Measurements from ENCODE around the gene OSBPL3. TPM values are rescaled to one million over a fixed set of nuclear protein-coding genes. Genes with fewer than 3 reads are reported as not detected.
"Not testable (repeated sequence)": the region's sequence is repeated elsewhere in the genome, so short reads cannot be mapped to it uniquely, and the experiment has no call there.

OSBPL3 gene
- total RNA-seq, 1 experiment from 2014 or later = 9.7 TPM

DNA sequence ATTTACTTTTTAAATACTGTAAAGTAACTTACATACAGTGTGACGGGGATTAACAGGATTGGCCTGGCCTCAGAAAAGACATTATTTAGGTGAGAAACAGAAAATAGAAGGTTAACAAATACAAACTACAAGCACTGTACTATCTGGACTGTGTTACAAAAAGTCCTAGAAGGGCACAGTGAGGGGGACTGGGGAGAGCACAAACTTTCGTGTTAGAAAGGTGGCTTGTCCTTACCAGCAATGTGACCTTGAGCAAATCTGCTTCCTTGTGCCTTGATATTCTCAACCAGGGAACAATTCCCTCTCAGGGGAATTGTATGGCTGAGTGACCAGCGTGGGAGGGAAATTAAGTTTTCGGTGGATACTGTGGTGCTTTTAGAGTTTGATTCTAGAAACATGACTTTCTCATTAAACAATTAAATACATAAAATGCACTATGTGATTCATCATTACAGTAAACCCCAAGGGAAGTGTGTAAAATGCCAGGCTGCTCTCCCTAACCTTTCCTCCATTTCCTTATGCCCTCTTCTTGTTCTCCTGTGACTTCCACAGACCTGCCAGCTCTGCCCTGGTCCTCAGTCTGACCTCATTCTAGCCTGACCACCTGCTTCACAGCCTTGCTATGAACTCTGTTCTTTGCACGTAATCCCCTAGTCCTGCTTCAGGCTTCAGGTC, 57.7 kb downstream of the OSBPL3 start:
- no peak for DNase-seq (ENCODE audit: extremely low read depth, low read depth)

DNA sequence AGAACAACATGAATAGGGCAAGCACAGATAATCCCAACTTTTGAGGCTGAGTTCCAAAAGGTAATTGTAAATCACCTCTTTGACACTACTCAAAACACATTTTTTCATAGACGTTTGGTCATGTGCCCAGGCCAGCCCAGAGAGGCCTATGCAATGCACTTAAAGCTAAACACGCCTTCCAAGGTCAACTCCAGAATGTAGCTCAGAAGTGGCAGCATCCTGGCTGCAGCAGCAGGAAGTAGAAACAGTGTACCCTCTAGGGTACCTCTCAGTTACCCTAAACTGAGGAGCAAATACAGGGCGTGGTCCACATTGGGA, 58.7 kb downstream of the OSBPL3 start:
- no peak for DNase-seq (ENCODE audit: extremely low read depth, low read depth)

- no peak for DNase-seq (ENCODE audit: extremely low read depth, low read depth)
Observed at GRCh38 chr7:24920451-24921361, 59.3 kb downstream of the OSBPL3 start.

DNA sequence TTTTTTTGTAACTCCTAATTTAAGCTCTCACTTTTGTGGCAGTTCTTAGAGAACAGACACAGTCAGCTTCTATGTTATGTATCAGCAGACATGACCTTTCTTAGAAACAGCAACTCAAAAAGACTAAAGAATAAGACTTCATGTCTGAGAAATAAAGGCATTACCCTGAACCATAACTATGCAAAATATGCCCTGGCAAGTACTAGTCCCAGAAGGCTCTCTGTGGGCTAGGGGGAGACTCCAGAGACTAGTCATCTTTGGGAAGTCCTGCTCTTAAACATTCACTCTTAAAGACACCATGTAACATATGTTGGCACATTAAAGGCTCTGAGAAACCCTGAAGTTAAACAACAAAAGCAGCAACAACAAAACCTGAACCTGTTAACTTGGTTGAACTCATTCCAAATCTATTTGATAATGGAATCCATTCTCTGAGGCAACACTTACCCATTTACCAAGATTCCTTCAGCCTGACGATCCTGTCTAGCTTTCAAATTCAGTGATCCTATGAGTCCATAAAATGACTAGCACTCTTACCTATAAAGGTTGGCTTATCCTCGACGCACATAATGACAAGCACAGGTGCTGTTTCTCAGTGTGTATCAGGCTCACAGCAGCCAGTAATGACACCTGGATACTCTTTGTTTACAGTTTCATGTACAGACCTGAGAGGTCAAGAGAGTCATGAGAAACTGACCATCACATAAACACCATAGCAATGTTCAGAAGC, 62.3 kb downstream of the OSBPL3 start:
- no peak for DNase-seq (ENCODE audit: extremely low read depth, low read depth)

DNA sequence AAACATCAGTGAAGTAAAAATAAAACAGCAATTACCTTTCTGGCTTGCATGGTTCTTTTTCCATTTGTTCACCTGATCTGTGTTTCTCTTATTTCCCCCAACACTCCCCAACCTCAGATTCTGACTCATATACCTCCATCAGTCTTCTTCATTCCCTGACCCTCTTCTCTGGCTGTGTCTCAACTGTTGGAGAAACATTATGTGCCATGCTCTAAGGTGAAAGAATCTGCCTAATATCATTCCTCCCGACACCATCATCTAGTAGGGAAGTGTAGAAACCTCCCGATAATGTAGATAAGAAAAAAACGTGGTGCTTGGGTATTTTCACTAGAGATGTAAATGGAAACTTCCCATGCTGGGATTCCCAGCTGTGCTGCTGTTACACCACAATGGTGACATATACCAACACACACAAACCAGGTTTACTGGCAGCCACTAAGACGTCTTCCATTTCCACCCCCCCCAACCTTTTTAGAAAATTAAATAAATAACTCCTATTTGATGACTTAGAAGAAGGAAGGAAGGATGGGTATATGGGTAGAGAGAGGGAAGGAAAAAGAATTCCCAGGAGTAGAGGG, 63.4 kb downstream of the OSBPL3 start:
- no peak for DNase-seq (ENCODE audit: extremely low read depth, low read depth)

DNA sequence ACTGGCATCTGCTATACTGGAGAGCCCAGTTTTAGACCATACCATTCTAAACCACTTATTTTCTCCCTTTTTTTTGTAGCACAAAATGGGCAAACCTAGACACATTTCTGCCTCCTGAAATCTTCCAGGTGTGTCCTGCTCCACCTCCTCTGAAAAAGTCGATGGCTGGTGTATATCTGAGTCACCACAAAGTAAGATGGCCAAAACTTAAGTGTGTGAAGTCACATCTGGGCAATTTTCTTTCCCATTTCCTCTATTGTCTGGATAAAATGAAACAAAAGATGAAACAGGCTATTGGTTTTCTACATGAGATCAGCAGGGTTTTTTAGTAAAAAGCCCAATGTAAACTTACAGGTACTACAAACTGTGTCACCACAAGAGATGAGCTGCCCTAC, 65.5 kb downstream of the OSBPL3 start:
- no peak for DNase-seq (ENCODE audit: extremely low read depth, low read depth)

- no peak for DNase-seq (ENCODE audit: extremely low read depth, low read depth)
Observed at GRCh38 chr7:24913801-24914464, 66.0 kb downstream of the OSBPL3 start.

GRCh38 chr7:24912874-24913514, 67.0 kb downstream of the OSBPL3 start:
- no peak for DNase-seq (ENCODE audit: extremely low read depth, low read depth)

- DNase-seq (ENCODE audit: extremely low read depth, low read depth) = no peak
Observed at GRCh38 chr7:24912424-24912823, 67.6 kb downstream of the OSBPL3 start.

- no peak for DNase-seq (ENCODE audit: extremely low read depth, low read depth)
Observed at GRCh38 chr7:24911213-24911603, 68.8 kb downstream of the OSBPL3 start.

- DNase-seq (ENCODE audit: extremely low read depth, low read depth) = no peak
Observed at GRCh38 chr7:24910551-24911212, 69.3 kb downstream of the OSBPL3 start.

GRCh38 chr7:24908727-24909126, 71.3 kb downstream of the OSBPL3 start:
- DNase-seq (ENCODE audit: extremely low read depth, low read depth) = no peak

DNA sequence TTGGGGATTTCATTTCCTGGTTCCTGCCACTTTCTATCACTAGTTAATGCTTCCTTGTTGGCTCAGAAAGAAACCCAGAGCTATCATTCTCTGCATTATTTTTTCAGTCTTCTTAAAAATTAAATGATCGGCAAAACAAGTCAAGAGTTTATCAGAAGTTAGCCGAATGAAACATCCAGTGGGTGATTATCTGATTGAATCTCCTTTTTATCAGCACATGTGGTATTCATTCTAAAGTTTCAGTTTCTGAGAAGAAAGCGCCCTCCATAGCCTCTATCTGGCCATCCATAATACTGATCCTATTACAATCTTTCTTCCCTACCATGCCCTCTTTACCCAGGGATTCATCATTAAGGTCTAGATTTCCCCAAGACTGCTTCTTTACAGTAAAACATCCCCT, 71.8 kb downstream of the OSBPL3 start:
- DNase-seq (ENCODE audit: extremely low read depth, low read depth) = no peak

DNA sequence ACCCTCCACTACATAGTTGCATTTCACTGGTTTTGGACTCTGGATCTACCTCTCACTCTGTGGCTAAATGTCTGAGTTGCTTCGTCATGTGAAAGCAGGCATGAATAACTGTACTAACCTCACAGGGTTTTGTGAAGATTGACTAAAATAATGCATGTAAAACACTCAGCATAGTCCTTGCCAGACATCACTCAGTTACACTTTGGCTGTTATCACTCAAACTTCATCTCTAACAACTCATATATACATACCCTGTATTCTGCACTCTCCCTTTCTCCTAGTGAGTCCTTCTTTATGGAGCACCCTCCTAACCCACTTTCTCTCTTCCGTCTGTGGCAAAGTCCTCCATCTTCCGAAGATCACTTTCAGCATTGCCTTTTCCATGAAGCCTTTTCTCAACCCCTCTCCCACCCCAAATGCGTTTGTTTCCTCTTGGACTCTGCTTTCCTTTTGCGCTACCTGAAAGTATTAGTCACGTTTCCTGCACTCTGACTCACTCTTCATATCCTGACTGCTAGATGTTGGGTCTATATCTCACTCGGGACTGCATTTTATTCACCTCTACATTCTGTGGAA, 72.6 kb downstream of the OSBPL3 start:
- DNase-seq (ENCODE audit: extremely low read depth, low read depth) = no peak

GRCh38 chr7:24905996-24906770, 73.8 kb downstream of the OSBPL3 start:
- DNase-seq (ENCODE audit: extremely low read depth, low read depth) = no peak

DNA sequence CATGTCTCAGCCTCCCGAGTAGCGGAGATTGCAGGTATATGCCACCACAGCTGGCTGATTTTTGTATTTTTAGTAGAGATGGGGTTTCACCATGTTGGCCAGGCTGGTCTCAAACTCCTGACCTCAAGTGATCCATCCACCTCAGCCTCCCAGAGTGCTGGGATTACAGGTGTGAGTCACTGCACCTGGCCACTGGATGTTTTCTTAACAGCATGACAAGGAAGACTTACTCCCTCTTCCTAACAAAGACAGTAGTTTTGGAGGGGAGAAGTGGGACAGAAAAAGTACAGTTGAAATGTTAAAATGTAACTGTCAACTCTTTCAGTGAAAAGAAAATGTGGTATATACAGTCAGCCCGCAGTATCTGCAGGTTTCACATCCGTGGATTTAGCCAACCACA, 76.0 kb downstream of the OSBPL3 start:
- DNase-seq (ENCODE audit: extremely low read depth, low read depth) = not testable (repeated sequence)

DNA sequence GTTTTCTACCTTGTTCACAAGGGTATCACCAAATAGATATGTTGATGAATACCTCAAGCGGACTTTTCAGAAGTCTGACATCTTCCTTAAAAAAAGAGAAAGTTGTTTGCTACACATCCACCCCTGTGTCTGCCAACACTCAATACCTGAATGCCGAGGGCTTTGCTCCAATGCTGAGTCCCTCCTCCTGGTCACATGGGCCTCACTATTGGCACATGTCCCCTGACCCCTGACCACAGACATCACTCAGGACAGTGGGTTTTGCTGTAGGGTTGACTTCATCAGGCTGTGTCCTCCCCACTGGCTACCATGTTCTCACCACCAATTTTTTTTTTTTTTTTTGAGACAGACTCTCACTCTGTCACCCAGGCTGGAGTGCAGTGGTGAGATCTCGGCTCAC, 76.4 kb downstream of the OSBPL3 start:
- DNase-seq (ENCODE audit: extremely low read depth, low read depth) = no peak

- no peak for DNase-seq (ENCODE audit: extremely low read depth, low read depth)
Observed at GRCh38 chr7:24902931-24903330, 77.0 kb downstream of the OSBPL3 start.

DNA sequence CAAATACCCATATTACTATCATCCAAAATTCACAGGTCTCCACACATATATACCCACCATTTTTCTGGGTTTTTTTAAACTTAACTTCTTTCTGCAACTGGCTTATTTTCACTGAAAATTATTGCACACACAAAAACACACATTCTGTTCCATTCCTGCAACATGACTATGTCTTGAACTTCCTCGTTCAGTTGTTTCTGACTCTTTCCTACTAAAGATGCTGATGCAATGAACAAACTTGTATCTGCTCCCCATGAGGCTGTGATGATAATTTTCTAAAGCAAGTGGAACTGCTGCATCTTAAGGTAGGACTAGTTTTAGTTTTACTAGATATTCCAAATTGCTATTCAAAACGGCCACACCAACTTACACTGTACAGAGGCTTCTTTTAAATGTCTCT, 77.7 kb downstream of the OSBPL3 start:
- DNase-seq (ENCODE audit: extremely low read depth, low read depth) = no peak

Data from NCI-H460 (cell line).